Suprapubic skin (tissue), 4 donors: ENCODE results near the gene PTGS1. TPM values are rescaled to one million over a fixed set of nuclear protein-coding genes. Genes with fewer than 3 reads are reported as not detected.

Source experiments
- DNase-seq, 2 donors: peaks; one replicate each; pipeline ENCODE4 v3.0.0-alpha.2; 2019; ENCODE audit warnings: low spot score in 2 of 2
- H3K27ac ChIP-seq: fragments of 200-600 bp; sonication (generic); one replicate; pipeline ENCODE4 v1.5.1; 2019
- H3K27me3 ChIP-seq: fragments of 200-600 bp; sonication (generic); one replicate; pipeline ENCODE4 v1.5.1; 2019
- H3K36me3 ChIP-seq: fragments of 200-600 bp; sonication (generic); one replicate; pipeline ENCODE4 v1.5.1; 2019
- H3K4me1 ChIP-seq: fragments of 200-600 bp; sonication (generic); one replicate; pipeline ENCODE4 v1.5.1; 2019
- H3K4me3 ChIP-seq: fragments of 200-600 bp; sonication (generic); one replicate; pipeline ENCODE4 v1.5.1; 2019; ENCODE audit warnings: mild to moderate bottlenecking
- H3K9me3 ChIP-seq: fragments of 200-600 bp; sonication (generic); one replicate; pipeline ENCODE4 v1.5.1; 2019
- CTCF ChIP-seq, 2 donors: fragments of 200-600 bp in 1 of 2; fragments of 450-650 bp in 1 of 2; sonication (generic) in 1 of 2; IDR thresholded peaks; one replicate each; pipeline ENCODE4 v1.5.1; 2016 to 2019; ENCODE audit warnings: antibody characterized with exemption in 2 of 2, mild to moderate bottlenecking in 1 of 2, moderate library complexity in 1 of 2
- EP300 ChIP-seq: sonication (generic); formaldehyde crosslinking; IDR thresholded peaks from one replicate; pipeline ENCODE4 v1.6.1; 2017; ENCODE audit warnings: antibody characterized with exemption
- POLR2A ChIP-seq, 2 donors: fragments of 450-650 bp; IDR thresholded peaks; one replicate each; pipeline ENCODE4 v1.6.1; 2017; ENCODE audit warnings: antibody characterized with exemption in 2 of 2, mild to moderate bottlenecking in 2 of 2, moderate library complexity in 2 of 2
- POLR2AphosphoS5 ChIP-seq, 3 donors: sonication (generic); formaldehyde crosslinking; IDR thresholded peaks; one replicate each; pipeline ENCODE4 v1.6.1; 2017; ENCODE audit warnings: antibody characterized with exemption in 3 of 3
- WGBS: methylation state at CpG from one replicate; pipeline ENCODE4 v1.1.5; 2018; 5-methylcytosine and 5-hydroxymethylcytosine counted together
- total RNA-seq, 4 donors: library from RNA; depleted of rRNA; stranded (reverse); fragments of >200 nt; gene quantifications; one replicate each; pipeline ENCODE4 v1.1.0, GENCODE V29; 2016

PTGS1 gene
- total RNA-seq, 4 donors from 2014 or later: 64.3 to 124 (median 73.1) TPM

GRCh38 chr9:122364117-122364782 lies 6.6 kb upstream of the PTGS1 start:
- no peaks in the 10 kb centered on the region for H3K27me3 ChIP-seq
- H3K36me3 ChIP-seq: no peaks in the 10 kb centered on the region
- TF ChIP-seq POLR2A (IDR thresholded peaks at IDR 0.05) (no peak), POLR2AphosphoS5 (IDR thresholded peaks at IDR 0.05) (no peak), EP300 (no peak), CTCF (IDR thresholded peaks at IDR 0.05) (no peak)
- no peaks in the 10 kb centered on the region for H3K9me3 ChIP-seq
- DNase-seq: no peak
- H3K4me1 ChIP-seq: peaks cover 31% of the 10 kb centered on the region
- H3K27ac ChIP-seq: no peak overlapping the region
- no peak overlapping the region for H3K4me3 ChIP-seq
- WGBS: 84% methylated on average over 10 of the region's 10 CpGs

GRCh38 chr9:122364783-122365150 lies 6.1 kb upstream of the PTGS1 start:
- Histone ChIP-seq H3K27me3 (no peaks in the 10 kb centered on the region), H3K27ac (no peak overlapping the region), H3K36me3 (no peaks in the 10 kb centered on the region), H3K4me1 (peaks cover 35% of the 10 kb centered on the region), H3K4me3 (no peak overlapping the region), H3K9me3 (no peaks in the 10 kb centered on the region)
- no peak for TF ChIP-seq CTCF (IDR thresholded peaks at IDR 0.05)
- DNase-seq: no peak
- 49% methylated on average over 10 of the region's 10 CpGs for WGBS

- Histone ChIP-seq H3K4me1 (peaks cover 46% of the 10 kb centered on the region), H3K27ac (no peak overlapping the region), H3K9me3 (no peaks in the 10 kb centered on the region), H3K4me3 (no peak overlapping the region), H3K36me3 (no peaks in the 10 kb centered on the region), H3K27me3 (no peaks in the 10 kb centered on the region)
- DNase-seq: no peak
- TF ChIP-seq POLR2A (IDR thresholded peaks at IDR 0.05): no peak
- no peak for TF ChIP-seq POLR2AphosphoS5 (IDR thresholded peaks at IDR 0.05)
- TF ChIP-seq CTCF (IDR thresholded peaks at IDR 0.05): no peak
- TF ChIP-seq EP300: no peak
- WGBS: 69% methylated on average over 5 of the region's 6 CpGs
Measured at GRCh38 chr9:122366074-122366660, 4.7 kb upstream of the PTGS1 start.

GRCh38 chr9:122367065-122367464 lies 3.8 kb upstream of the PTGS1 start:
- 95% methylated on average over 7 of the region's 7 CpGs for WGBS
- TF ChIP-seq EP300 (no peak), CTCF (IDR thresholded peaks at IDR 0.05) (no peak), POLR2AphosphoS5 (IDR thresholded peaks at IDR 0.05) (no peak), POLR2A (IDR thresholded peaks at IDR 0.05) (no peak)
- peaks cover 55% of the 10 kb centered on the region for H3K4me1 ChIP-seq
- H3K9me3 ChIP-seq: no peaks in the 10 kb centered on the region
- H3K36me3 ChIP-seq: no peaks in the 10 kb centered on the region
- DNase-seq: no peak
- H3K4me3 ChIP-seq: no peak overlapping the region
- no peak overlapping the region for H3K27ac ChIP-seq
- no peaks in the 10 kb centered on the region for H3K27me3 ChIP-seq

- Histone ChIP-seq H3K27ac (no peak overlapping the region), H3K4me1 (peaks cover 57% of the 10 kb centered on the region), H3K27me3 (no peaks in the 10 kb centered on the region), H3K4me3 (no peak overlapping the region), H3K36me3 (no peaks in the 10 kb centered on the region), H3K9me3 (no peaks in the 10 kb centered on the region)
- no peak for DNase-seq
- 78% methylated on average over 6 of the region's 6 CpGs for WGBS
- TF ChIP-seq POLR2AphosphoS5 (IDR thresholded peaks at IDR 0.05) (no peak), POLR2A (IDR thresholded peaks at IDR 0.05) (no peak), CTCF (IDR thresholded peaks at IDR 0.05) (no peak), EP300 (no peak)
Measured at GRCh38 chr9:122367774-122368460, 2.9 kb upstream of the PTGS1 start.
